ENCODE data around the gene COMMD3. TPM values are rescaled to one million over a fixed set of nuclear protein-coding genes. Genes with fewer than 3 reads are reported as not detected.

The COMMD3 gene
- total RNA-seq, 1 donor from 2014 or later, result 79.7 TPM

DNA sequence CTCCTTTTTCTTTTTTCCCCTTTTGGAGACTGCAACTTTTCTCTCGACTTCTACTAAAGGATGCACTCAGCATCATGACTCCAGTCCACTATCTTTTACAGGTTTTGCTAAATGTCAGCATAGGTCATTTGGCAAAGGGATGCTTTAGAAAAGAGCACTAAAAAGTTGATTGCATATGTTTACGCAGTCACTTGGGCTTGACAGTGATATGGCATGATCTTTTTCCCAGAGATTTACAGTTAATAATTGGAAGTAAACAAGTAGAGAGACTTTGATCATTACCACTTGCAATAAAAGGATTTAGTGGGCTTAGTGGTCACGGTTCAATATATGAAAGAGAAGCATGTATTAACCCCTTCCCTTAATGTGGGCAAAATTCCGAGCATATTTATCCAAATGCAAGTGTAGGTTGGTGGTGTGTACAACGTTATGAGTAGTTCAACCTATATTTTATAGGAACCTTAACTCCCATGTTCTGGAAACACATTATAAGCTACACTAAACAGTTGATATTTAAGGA, 6.5 kb downstream of the COMMD3 start:
- Mint-ChIP-seq H3K36me3 (ENCODE audit: low read depth) (peaks cover 35% of the 10 kb centered on the region), H3K27ac (peak overlapping the region; percentile 90), H3K9me3 (no peaks in the 10 kb centered on the region), H3K4me1 (peaks cover 44% of the 10 kb centered on the region), H3K27me3 (peaks cover 34% of the 10 kb centered on the region), H3K4me3 (peak overlapping the region; percentile 86)
- intact Hi-C loops (cut with micrococcal nuclease), result loop anchor here (5.0 kb wide), 3 partner anchors 115 to 795 kb away; partner anchors contain the start of genes PIP4K2A and SKIDA1
- DNase-seq, result no peak

DNA sequence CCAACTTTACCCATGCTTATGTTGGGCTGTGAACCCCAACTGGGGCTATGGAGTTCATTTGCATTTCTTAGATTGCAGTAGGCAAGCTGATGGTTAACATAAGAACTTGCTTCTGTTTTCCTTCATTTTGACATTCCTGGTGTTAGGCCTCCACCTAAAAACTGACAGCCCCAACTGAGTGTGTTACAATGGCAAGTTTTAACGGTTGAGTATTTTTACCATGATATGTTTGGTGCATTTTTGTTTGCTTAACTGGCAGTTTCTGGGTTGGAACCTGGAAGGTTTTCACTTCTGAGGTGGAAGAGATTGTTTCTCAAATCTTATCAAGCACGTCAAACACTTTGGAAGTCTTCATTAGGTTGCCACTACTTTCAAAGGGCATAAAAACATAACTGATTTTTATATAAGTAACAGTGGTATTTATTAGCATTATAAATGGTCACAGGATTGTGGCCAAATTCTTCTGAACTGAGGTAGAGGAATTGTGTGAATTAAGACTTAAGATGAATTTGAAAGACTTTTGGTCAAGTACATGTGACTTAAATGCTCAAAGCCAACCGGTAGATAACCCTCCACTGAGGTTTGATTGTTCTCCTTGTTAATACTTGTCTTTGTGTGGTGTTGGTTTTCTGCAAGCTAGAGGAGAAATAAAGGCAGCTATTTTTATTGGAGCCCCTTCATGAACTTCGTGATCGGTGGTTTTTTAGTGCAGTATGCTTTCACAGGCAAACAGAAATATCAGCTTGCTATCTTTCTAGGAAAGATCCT, 7.5 kb downstream of the COMMD3 start:
- intact Hi-C loops (cut with micrococcal nuclease), result loop anchor here (1.0 to 5.0 kb wide), 4 partner anchors 12 to 796 kb away; partner anchors contain the start of genes PIP4K2A and SKIDA1
- H3K4me3 Mint-ChIP-seq, result peak overlapping the region; percentile 88
- H3K9me3 Mint-ChIP-seq, result no peaks in the 10 kb centered on the region
- H3K27me3 Mint-ChIP-seq, result peaks cover 34% of the 10 kb centered on the region
- H3K36me3 Mint-ChIP-seq (ENCODE audit: low read depth), result peaks cover 29% of the 10 kb centered on the region
- H3K4me1 Mint-ChIP-seq, result peaks cover 39% of the 10 kb centered on the region
- H3K27ac Mint-ChIP-seq, result no peak overlapping the region
- DNase-seq, result peak; percentile 55

- Mint-ChIP-seq H3K27me3 (peaks cover 34% of the 10 kb centered on the region), H3K27ac (peak overlapping the region; percentile 78), H3K9me3 (no peaks in the 10 kb centered on the region), H3K36me3 (ENCODE audit: low read depth) (peaks cover 30% of the 10 kb centered on the region), H3K4me3 (peak overlapping the region; percentile 88), H3K4me1 (peaks cover 38% of the 10 kb centered on the region)
- intact Hi-C loops (cut with micrococcal nuclease), result loop anchor here (1.0 to 5.0 kb wide), 4 partner anchors 11 to 797 kb away; partner anchors contain the start of genes PIP4K2A and SKIDA1
- DNase-seq, result no peak
Observed at GRCh38 chr10:22324413-22324812, 8.2 kb downstream of the COMMD3 start.

DNA sequence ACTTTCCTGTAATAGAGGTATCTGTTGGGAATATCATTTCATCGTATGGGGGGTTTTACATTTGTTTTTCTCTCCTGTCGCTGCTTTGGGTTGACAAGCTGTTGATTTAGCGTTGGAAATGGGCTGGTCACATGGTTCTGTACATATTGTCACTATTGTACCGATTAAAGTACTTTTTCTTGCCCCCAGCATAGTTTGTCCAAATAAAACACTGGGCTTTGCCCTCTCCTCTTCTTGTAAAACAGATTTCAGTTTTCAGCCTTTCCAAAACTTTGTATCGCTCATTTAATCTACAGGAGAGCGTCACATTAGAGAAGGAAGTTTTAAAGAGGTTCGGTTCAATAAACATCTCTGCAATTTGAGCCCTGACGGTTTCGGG, 8.7 kb downstream of the COMMD3 start:
- Mint-ChIP-seq H3K4me1 (peaks cover 37% of the 10 kb centered on the region), H3K27me3 (peaks cover 34% of the 10 kb centered on the region), H3K9me3 (no peaks in the 10 kb centered on the region), H3K36me3 (ENCODE audit: low read depth) (peaks cover 34% of the 10 kb centered on the region), H3K4me3 (peak overlapping the region; percentile 88), H3K27ac (peak overlapping the region; percentile 78)
- DNase-seq, result no peak
- intact Hi-C loops (cut with micrococcal nuclease), result loop anchor here (1.0 to 5.0 kb wide), 4 partner anchors 10 to 798 kb away; partner anchors contain the start of genes PIP4K2A and SKIDA1

GRCh38 chr10:22325272-22326144, 9.3 kb downstream of the COMMD3 start:
- peaks cover 31% of the 10 kb centered on the region for H3K36me3 Mint-ChIP-seq (ENCODE audit: low read depth)
- H3K4me3 Mint-ChIP-seq, result peak overlapping the region; percentile 88
- H3K4me1 Mint-ChIP-seq, result peaks cover 34% of the 10 kb centered on the region
- H3K27me3 Mint-ChIP-seq, result peaks cover 34% of the 10 kb centered on the region
- DNase-seq, result peak; percentile 92
- H3K9me3 Mint-ChIP-seq, result no peaks in the 10 kb centered on the region
- H3K27ac Mint-ChIP-seq, result peak overlapping the region; percentile 78
- intact Hi-C loops (cut with micrococcal nuclease), result no loop called here

DNA sequence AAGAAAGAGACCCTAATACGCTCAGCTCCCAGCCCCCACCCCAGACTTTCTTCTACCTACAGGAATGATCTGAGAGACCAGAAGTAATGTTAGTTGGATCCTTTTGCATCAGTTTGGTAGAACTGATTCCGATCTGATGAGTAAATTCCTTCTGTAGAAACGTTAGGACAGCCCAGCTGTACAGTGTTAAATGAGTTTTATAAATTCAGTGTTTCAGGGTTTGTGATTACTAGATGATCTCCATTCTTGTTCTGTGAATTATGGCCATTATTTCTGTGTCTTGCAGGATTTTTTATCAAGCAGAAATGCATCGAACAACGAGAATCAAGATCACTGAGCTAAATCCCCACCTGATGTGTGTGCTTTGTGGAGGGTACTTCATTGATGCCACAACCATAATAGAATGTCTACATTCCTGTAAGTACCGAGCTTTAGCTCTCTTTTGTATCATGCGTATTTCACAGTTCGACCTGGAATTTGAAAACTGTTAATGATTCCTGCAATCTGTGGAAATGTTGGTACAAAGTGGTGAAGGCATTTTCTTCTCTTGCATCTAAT, 10.0 kb downstream of the COMMD3 start:
- intact Hi-C loops (cut with micrococcal nuclease), result no loop called here
- Mint-ChIP-seq H3K4me1 (peaks cover 34% of the 10 kb centered on the region), H3K27ac (peak overlapping the region; percentile 63), H3K36me3 (ENCODE audit: low read depth) (peaks cover 36% of the 10 kb centered on the region), H3K4me3 (peak overlapping the region; percentile 70), H3K27me3 (peaks cover 34% of the 10 kb centered on the region), H3K9me3 (no peaks in the 10 kb centered on the region)
- no peak for DNase-seq

GRCh38 chr10:22329150-22329549, 13.0 kb downstream of the COMMD3 start:
- peaks cover 15% of the 10 kb centered on the region for H3K27me3 Mint-ChIP-seq
- peaks cover 8% of the 10 kb centered on the region for H3K9me3 Mint-ChIP-seq
- H3K27ac Mint-ChIP-seq, result no peak overlapping the region
- DNase-seq, result no peak
- H3K36me3 Mint-ChIP-seq (ENCODE audit: low read depth), result peaks cover 42% of the 10 kb centered on the region
- peaks cover 35% of the 10 kb centered on the region for H3K4me1 Mint-ChIP-seq
- intact Hi-C loops (cut with micrococcal nuclease), result no loop called here
- no peak overlapping the region for H3K4me3 Mint-ChIP-seq

GRCh38 chr10:22332116-22332692, 16.0 kb downstream of the COMMD3 start:
- peaks cover 31% of the 10 kb centered on the region for H3K36me3 Mint-ChIP-seq (ENCODE audit: low read depth)
- peaks cover 8% of the 10 kb centered on the region for H3K9me3 Mint-ChIP-seq
- H3K27me3 Mint-ChIP-seq, result peaks cover 13% of the 10 kb centered on the region
- intact Hi-C loops (cut with micrococcal nuclease), result no loop called here
- no peak for DNase-seq
- H3K27ac Mint-ChIP-seq, result no peak overlapping the region
- H3K4me3 Mint-ChIP-seq, result no peak overlapping the region
- peaks cover 26% of the 10 kb centered on the region for H3K4me1 Mint-ChIP-seq

GRCh38 chr10:22333167-22333974, 17.2 kb downstream of the COMMD3 start:
- peaks cover 29% of the 10 kb centered on the region for H3K36me3 Mint-ChIP-seq (ENCODE audit: low read depth)
- intact Hi-C loops (cut with micrococcal nuclease), result loop anchor here (1.0 kb wide), 1 partner anchor 10 kb away; no protein-coding TSS in a partner anchor
- H3K4me3 Mint-ChIP-seq, result peak overlapping the region; percentile 81
- DNase-seq, result peak; percentile 77
- H3K27me3 Mint-ChIP-seq, result peaks cover 23% of the 10 kb centered on the region
- peak overlapping the region; percentile 78 for H3K27ac Mint-ChIP-seq
- peaks cover 31% of the 10 kb centered on the region for H3K4me1 Mint-ChIP-seq
- peaks cover 8% of the 10 kb centered on the region for H3K9me3 Mint-ChIP-seq

DNA sequence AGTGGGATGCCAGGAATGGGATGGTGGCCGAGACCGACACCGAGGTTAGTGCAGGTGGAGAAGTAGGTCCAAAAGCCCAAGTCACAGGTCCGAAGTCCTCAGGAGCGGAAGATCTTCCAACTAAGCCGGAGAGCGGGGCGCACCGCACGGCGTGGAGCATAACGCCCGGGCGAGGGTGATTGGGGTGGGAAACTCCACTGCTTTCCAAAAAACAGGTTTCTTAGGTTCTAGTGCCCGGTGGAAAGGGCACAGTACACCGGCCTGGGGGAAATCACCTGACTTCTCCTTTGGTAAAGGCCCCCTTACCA, 17.7 kb downstream of the COMMD3 start:
- peak overlapping the region; percentile 78 for H3K27ac Mint-ChIP-seq

DNA sequence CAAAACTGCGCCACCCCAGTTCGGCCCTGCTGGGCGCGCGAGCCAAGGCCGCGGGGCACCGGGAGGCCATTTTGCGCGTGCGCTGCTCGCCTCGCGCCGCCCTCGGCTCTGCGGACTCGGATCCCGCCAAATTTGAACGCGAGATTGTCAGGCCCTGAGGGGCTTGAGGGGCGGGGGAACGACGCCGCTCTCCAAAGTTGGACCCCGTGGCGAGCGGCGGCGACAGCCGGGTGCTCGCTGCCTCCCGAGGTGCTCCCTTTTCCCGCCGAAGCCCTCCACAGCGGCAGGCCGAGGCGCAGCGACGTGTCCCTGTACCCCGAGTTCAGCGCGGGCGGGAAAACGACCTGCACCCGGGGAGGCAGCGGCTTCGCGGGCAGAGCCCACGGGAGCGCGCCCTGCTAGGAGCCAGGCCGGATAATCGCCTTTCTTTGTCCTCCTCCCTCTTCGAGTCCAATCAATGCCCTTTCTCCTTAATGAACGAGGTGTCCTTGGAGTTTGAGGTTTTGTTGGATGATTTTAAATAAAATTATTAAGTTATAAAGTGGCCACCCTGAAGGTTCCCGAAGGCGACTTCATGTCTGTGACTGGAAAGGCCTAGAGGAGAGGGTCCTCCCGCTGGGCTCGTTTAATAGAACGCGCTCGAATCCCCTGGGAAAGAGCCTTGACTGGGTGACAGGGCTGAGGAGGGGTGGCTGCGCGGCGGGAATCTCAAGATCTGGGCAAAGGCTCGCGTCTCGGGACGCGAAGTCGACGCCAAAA, 18.4 kb downstream of the COMMD3 start:
- Mint-ChIP-seq H3K9me3 (peaks cover 8% of the 10 kb centered on the region), H3K27me3 (peaks cover 33% of the 10 kb centered on the region), H3K36me3 (ENCODE audit: low read depth) (peaks cover 23% of the 10 kb centered on the region), H3K4me1 (peaks cover 38% of the 10 kb centered on the region), H3K4me3 (peak overlapping the region; percentile 81), H3K27ac (peak overlapping the region; percentile 83)
- no peak for DNase-seq
- intact Hi-C loops (cut with micrococcal nuclease), result loop anchor here (1.0 kb wide), 1 partner anchor 10 kb away; no protein-coding TSS in a partner anchor

More for the DNA sequence above, 17.7 kb downstream of the COMMD3 start:
- intact Hi-C loops (cut with micrococcal nuclease), result loop anchor here (1.0 kb wide), 1 partner anchor 9 kb away; no protein-coding TSS in a partner anchor
- Mint-ChIP-seq H3K36me3 (ENCODE audit: low read depth) (peaks cover 29% of the 10 kb centered on the region), H3K9me3 (peaks cover 8% of the 10 kb centered on the region), H3K27me3 (peaks cover 29% of the 10 kb centered on the region), H3K4me3 (peak overlapping the region; percentile 81), H3K4me1 (peaks cover 34% of the 10 kb centered on the region)
- DNase-seq, result no peak

Data from activated CD4-positive, alpha-beta T cell treated with anti-CD3 and anti-CD28 coated beads, Interleukin-2, amount 10 ng/mL, durations not matched to agents 24 days and 14 days (primary cell).